ENCODE data around the gene ASXL1.

The ASXL1 gene

GRCh38 chr20:32441638-32442037, 83.5 kb downstream of the ASXL1 start:
- DNase-seq (ENCODE audit: low read depth): no peak

- DNase-seq (ENCODE audit: low read depth): no peak
These were observed 84.7 kb downstream of the ASXL1 start for GRCh38 chr20:32442630-32443373.

DNA sequence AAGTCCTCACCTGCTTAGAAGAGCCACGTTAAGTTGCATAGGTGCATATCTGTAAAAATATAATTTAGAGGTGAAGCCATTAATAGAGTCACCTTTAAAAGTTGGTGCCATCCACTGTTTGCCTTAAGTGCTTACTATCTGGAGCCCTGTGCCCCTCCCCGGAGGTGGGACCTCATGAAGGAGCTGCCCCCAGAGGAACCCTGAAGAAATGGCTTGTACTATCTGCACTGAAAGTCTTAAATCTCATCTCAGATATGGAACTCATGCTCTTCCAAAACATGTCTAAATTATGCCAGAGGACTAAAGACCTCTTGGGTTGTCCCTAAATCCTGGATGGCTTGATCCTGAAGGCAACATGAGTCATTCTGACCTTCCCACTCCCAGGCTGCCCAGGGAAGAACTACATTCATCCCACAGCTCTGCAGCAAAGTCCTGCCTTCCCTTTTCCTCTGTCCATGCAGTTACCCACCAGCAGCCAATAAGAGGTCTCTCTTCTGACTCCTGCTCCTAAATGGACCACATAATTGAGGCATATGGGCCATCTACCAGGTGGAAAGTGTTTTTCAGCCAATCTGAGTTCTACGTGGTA, 85.3 kb downstream of the ASXL1 start:
- no peak for DNase-seq (ENCODE audit: low read depth)

DNA sequence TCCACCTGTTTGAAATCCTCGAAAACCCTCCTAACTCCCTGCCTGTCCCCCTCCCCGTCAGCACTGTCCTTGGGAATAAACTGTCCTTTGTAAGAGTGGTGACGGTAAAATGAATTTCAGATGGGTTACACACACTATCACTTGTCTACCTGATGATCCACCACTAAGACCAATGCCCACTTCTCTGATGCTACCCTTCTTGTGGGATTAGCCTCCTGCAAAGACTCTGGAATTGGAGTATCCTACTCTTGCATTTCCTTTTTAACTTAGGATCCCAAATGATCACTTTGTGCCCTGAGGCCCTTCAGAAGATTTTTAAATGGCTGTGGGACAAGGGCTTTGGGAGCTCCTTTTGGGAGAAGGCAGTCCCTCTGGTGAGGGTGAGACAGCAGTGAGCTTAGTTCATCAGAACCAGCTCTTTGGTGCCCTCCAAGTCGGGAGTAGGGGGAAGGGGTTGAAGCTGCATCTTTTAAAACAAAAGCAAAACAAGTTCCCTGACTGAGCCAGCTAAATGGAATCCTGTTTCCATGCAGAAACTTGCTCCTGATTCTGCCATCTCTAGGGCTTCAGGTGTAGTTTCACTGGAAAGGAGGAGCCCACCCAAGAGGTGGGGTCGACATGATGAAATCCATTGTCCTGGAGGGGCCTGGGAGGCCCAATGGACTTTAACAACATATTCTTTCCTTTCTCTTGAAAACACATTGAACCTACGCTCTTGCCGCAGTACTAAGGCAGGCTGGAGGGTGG, 86.5 kb downstream of the ASXL1 start:
- DNase-seq (ENCODE audit: low read depth): no peak

- no peak for DNase-seq (ENCODE audit: low read depth)
These were observed 87.6 kb downstream of the ASXL1 start for GRCh38 chr20:32445539-32446273.

- no peak for DNase-seq (ENCODE audit: low read depth)
These were observed 88.4 kb downstream of the ASXL1 start for GRCh38 chr20:32446301-32447100.

GRCh38 chr20:32447136-32448027, 89.3 kb downstream of the ASXL1 start:
- no peak for DNase-seq (ENCODE audit: low read depth)

- DNase-seq (ENCODE audit: low read depth): no peak
These were observed 90.3 kb downstream of the ASXL1 start for GRCh38 chr20:32448306-32449056.

- DNase-seq (ENCODE audit: low read depth): no peak
These were observed 91.1 kb downstream of the ASXL1 start for GRCh38 chr20:32449057-32449889.

DNA sequence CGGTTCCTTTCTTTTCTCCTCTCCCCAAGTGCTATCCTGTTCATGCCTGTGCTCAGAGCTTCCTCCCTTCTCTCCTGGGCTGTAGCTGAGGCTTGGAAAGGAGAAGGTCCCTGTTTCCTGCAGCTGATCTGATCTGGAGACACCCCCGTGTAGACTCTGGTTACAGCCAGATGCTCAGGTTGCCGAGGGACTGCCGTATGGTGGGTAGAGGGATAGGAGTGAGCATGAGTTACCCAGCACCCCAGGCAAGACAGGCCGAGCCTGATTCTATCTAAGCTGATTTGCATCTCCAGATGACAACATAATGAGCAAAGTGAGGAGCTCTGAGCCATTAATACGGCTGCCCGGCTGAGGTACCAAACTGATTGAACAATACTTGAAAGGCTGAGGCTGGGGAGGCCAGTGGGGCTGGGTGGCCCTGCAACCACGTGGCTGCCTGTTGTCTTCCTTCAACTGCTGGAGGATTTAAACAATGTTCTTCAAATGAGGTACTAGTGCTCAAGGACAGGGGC, 91.8 kb downstream of the ASXL1 start:
- no peak for DNase-seq (ENCODE audit: low read depth)

DNA sequence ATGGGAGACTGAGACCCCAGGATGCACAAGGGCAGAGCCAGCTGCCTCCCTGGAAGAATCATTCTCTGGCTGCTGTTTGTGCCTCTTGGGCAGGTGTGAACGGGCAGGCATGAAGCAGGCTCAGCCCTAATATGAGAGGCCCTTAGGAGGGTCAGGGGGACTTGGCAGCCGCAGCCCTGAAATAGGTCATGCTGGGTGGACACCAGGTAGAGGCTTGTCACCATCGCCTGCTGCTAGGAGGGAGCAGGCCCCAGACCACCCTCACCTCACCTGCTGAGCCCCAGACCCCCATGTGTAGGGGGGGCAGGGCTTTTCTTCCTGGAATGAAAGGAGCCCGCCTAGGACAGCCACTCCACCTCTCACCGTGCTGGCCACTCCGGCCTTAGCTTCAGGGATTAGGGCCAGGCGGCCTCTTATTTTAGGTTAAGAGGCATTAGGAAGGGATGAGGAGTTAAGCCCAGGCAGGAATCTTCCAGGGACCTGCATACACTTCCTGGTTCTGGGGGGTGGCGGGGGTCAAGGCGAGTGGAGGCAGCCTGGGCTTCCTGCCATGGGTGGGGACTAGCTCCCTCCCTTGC, 92.4 kb downstream of the ASXL1 start:
- DNase-seq (ENCODE audit: low read depth): no peak

- no peak for DNase-seq (ENCODE audit: low read depth)
These were observed 93.2 kb downstream of the ASXL1 start for GRCh38 chr20:32451340-32451681.

DNA sequence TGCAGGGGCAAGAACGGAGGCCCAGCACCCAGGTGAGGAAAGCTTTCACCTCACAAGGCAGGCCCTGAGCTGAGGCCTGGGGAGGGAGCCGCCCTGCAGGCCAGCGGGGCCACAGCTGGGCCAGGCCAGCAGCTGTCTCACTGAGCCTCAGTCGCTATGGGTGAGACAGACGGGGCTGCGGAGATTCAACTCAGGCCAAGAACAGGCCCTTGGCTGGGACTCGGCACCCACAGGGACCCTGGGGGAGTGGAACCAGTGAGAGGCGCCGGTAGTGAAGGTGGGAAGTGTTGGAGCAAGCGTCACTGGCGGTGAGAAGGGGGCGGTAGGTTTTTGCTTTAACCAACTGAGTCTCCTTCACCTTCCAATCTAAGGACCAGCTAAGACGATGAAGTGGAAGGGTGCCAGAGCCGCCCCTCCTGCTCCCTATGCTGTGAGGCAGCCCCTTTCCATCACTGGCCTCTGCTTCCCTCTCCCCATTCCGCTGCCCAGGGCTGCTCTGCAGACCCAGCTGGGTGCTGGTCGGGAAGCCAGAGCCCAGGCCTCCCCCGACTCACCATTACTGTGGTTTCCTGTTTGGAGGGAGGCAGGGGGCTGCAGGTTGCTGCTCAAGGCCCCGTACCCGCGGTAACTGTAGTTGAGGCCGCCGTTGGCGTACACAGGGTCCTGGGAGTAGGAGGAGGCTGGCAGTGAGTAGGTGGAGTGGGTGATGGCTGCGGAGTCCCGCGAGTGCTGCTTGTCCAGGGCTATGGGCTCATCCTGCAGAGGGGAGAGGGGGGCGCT, 93.7 kb downstream of the ASXL1 start:
- no peak for DNase-seq (ENCODE audit: low read depth)

GRCh38 chr20:32452776-32453466, 94.8 kb downstream of the ASXL1 start:
- DNase-seq (ENCODE audit: low read depth): no peak

DNA sequence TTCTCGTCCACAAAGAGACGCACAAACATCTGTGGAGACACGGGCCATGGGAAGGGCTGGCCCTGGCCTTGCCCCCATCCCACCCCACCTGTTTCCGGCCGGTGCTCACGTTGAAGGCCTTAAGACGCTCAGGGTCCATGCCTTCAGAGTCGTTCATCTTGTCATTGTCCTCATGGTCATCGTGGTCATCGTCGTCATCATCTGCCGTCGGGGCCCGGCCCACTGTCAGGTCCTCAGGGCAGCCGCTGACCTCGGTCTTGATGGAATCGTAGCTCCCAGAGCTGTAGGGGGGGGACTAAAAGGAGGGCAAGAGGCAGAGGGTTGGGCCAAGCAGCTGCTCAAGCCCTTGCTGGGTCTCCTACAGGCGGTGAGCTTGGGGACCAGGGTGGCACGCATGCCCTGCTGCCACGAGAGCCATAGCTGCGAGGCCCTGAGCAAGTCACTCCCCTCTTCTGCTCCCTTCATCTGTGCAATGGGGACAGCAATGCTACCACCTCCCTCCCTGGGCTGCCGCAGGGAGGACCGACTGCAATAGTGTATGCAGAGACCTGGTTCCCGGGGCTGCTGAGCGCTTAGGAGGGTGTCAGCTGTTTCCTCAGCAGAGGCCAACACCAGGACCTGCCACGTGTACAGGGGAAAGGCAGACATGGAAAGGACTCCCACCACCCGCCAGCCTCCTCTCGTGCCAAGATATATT, 95.5 kb downstream of the ASXL1 start:
- DNase-seq (ENCODE audit: low read depth): no peak

Measured in CMK (cell line).